Measurements from ENCODE around the gene EPX. TPM values are rescaled to one million over a fixed set of nuclear protein-coding genes. Genes with fewer than 3 reads are reported as not detected.
"Not testable (repeated sequence)": the region's sequence is repeated elsewhere in the genome, so short reads cannot be mapped to it uniquely, and the experiment has no call there.

The EPX gene
- total RNA-seq = 0.19 TPM
- polyA plus RNA-seq (ENCODE audit: insufficient read depth, low read depth, low replicate concordance) = not detected
- long read RNA-seq, donor 1 = 0 reads
- long read RNA-seq, donor 2 = 0 reads
- long read RNA-seq, donor 3 = 0 reads
- long read RNA-seq, donor 4 = 0 reads
- long read RNA-seq, donor 5 = 0 reads
- long read RNA-seq, donor 6 = 0 reads
- long read RNA-seq, donor 7, partial matches to known transcripts = 0 of 1 reads
- long read RNA-seq, donor 7, other reads (novel, unspliced or antisense) = 1 of 1 reads
- long read RNA-seq, donor 8 = 0 reads
- long read RNA-seq, donor 9 = 0 reads
- long read RNA-seq, donor 10 = 0 reads

GRCh38 chr17:58192612-58193011, at the start of gene EPX:
Gene EPX, plus strand, starts transcription at chr17:58192726. Its CDS starts 121 bp downstream, at chr17:58192847.
- TF ChIP-seq CTCF (IDR thresholded peaks at IDR 0.05; ENCODE audit: borderline replicate concordance, extremely low read depth, insufficient read depth) = no peak
- no peak within 1 kb of the TSS for H3K27ac ChIP-seq (ENCODE audit: low read depth in 2 of 2, low read length in 2 of 2)
- FAIRE-seq (no peak), DNase-seq (no peak)
- H3K9me3 ChIP-seq (ENCODE audit: control insufficient read depth in 2 of 3, insufficient read depth in 1 of 3, low read length in 3 of 3) = no peaks in the 10 kb centered on the region
- no peaks in the 10 kb centered on the region for H3K4me1 ChIP-seq (ENCODE audit: control insufficient read depth in 2 of 3, insufficient read depth in 2 of 3, low read depth in 1 of 3, low read length in 3 of 3)
- no peaks in the 10 kb centered on the region for H3K36me3 ChIP-seq (ENCODE audit: control insufficient read depth in 2 of 3, insufficient read depth in 3 of 3, low read length in 3 of 3)
- H3K9ac ChIP-seq (ENCODE audit: low read length in 3 of 3) = no peak within 1 kb of the TSS
- no peaks in the 10 kb centered on the region for H3K27me3 ChIP-seq (ENCODE audit: control insufficient read depth, insufficient read depth, low read length)
- intact Hi-C loops (cut with DNase I) = no loop called here
- H3K4me3 ChIP-seq (ENCODE audit: low read length in 3 of 3) = no peak within 1 kb of the TSS

DNA sequence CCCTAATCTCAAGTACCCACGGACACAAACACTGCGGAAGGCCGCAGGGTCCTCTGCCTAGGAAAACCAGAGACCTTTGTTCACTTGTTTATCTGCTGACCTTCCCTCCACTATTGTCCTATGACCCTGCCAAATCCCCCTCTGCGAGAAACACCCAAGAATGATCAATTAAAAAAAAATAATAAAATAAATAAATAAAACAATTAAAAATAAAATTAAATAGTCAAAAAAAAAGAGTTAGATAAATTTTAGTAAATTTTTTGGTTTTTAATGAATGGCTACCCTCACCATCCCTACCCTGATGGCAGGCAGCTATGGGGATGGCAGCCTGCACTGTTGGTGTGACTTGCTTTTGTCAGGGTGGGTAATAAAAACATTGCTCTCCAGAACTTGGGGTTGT, 49.2 kb upstream of the EPX start:
- DNase-seq; H3K4me3 ChIP-seq (ENCODE audit: low read length in 3 of 3); H3K4me1 ChIP-seq (ENCODE audit: control insufficient read depth in 2 of 3, insufficient read depth in 2 of 3, low read depth in 1 of 3, low read length in 3 of 3); FAIRE-seq; H3K9ac ChIP-seq (ENCODE audit: low read length in 3 of 3); H3K36me3 ChIP-seq (ENCODE audit: control insufficient read depth in 2 of 3, insufficient read depth in 3 of 3, low read length in 3 of 3); H3K27ac ChIP-seq (ENCODE audit: low read depth in 2 of 2, low read length in 2 of 2); H3K27me3 ChIP-seq (ENCODE audit: control insufficient read depth, insufficient read depth, low read length); intact Hi-C loops (cut with DNase I): not testable (repeated sequence)
- peaks cover 0 to 20% (median 13%) of the 10 kb centered on the region in 3 donors for H3K9me3 ChIP-seq (ENCODE audit: control insufficient read depth in 2 of 3, insufficient read depth in 1 of 3, low read length in 3 of 3)

DNA sequence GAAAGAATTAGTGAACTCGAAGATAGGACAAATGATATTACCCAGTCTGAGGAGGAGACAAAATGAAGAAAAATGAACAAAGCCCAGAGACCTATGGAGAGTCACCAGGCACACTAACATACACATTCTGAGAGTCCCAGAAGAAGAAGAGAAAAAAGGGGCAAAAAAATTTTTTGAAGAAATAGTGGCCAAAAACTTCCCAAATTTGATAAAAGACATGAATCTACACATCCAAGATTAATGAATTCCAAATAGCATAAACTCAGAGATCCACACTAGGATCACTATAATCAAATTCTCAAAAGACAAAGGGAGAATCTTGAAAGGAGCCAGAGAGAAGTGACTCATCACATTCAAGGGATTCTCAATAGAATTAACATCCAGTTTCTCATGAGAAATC, 47.7 kb upstream of the EPX start:
- intact Hi-C loops (cut with DNase I) = no loop called here
- no peak overlapping the region for H3K27ac ChIP-seq (ENCODE audit: low read depth in 2 of 2, low read length in 2 of 2)
- DNase-seq (no peak), FAIRE-seq (no peak)
- no peak overlapping the region for H3K4me3 ChIP-seq (ENCODE audit: low read length in 3 of 3)
- H3K36me3 ChIP-seq (ENCODE audit: control insufficient read depth in 2 of 3, insufficient read depth in 3 of 3, low read length in 3 of 3) = no peaks in the 10 kb centered on the region
- H3K9ac ChIP-seq (ENCODE audit: low read length in 3 of 3) = no peak overlapping the region
- H3K27me3 ChIP-seq (ENCODE audit: control insufficient read depth, insufficient read depth, low read length) = peaks cover 5% of the 10 kb centered on the region
- no peak for TF ChIP-seq CTCF (IDR thresholded peaks at IDR 0.05; ENCODE audit: borderline replicate concordance, extremely low read depth, insufficient read depth)
- H3K4me1 ChIP-seq (ENCODE audit: control insufficient read depth in 2 of 3, insufficient read depth in 2 of 3, low read depth in 1 of 3, low read length in 3 of 3) = no peaks in the 10 kb centered on the region
- peaks cover 0 to 20% (median 13%) of the 10 kb centered on the region in 3 donors for H3K9me3 ChIP-seq (ENCODE audit: control insufficient read depth in 2 of 3, insufficient read depth in 1 of 3, low read length in 3 of 3)

DNA sequence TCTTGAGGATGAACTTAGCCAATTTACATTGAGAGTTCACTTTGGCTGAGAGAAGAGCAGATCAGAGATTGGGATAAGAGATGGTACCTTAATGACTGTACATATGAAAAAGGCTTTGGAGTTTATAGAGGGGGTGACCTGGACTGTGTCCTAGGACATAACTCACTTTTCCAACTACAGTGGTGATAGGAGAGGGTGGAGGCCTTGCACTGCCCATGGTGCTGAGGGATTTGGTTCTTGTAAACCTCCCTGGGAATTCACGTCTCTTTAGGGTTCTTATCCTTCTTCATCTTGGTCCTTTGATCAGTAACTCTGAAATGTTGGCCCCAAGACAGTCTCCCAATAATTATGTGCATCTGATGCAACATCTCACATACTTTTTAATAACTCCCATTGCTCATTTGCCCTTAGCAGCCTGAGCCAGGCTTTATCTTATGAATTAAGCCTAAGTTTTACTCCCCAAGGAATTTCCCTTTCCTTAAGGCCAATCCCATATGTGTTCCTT, 44.5 kb upstream of the EPX start, which contains the start of gene OR4D1:
Gene OR4D1 (plus strand): TSS at position 455 of the 505 bp plus-strand sequence. CDS start 6,770 bp downstream, outside the sequence.
- no peak for FAIRE-seq
- Histone ChIP-seq H3K9ac (ENCODE audit: low read length in 3 of 3) (no peak within 1 kb of the TSS), H3K4me1 (ENCODE audit: control insufficient read depth in 2 of 3, insufficient read depth in 2 of 3, low read depth in 1 of 3, low read length in 3 of 3) (no peaks in the 10 kb centered on the region), H3K36me3 (ENCODE audit: control insufficient read depth in 2 of 3, insufficient read depth in 3 of 3, low read length in 3 of 3) (no peaks in the 10 kb centered on the region), H3K4me3 (ENCODE audit: low read length in 3 of 3) (no peak within 1 kb of the TSS), H3K9me3 (ENCODE audit: control insufficient read depth in 2 of 3, insufficient read depth in 1 of 3, low read length in 3 of 3) (peaks cover 0 to 20% (median 13%) of the 10 kb centered on the region in 3 donors), H3K27me3 (ENCODE audit: control insufficient read depth, insufficient read depth, low read length) (peaks cover 7% of the 10 kb centered on the region), H3K27ac (ENCODE audit: low read depth in 2 of 2, low read length in 2 of 2) (no peak within 1 kb of the TSS)
- DNase-seq = no peak
- no peak for TF ChIP-seq CTCF (IDR thresholded peaks at IDR 0.05; ENCODE audit: borderline replicate concordance, extremely low read depth, insufficient read depth)
- intact Hi-C loops (cut with DNase I) = no loop called here

All from kidney (tissue), 22 donors.